HG03565 (cell line): ENCODE data around the gene MTIF3.
"Not testable (repeated sequence)": the region's sequence is repeated elsewhere in the genome, so short reads cannot be mapped to it uniquely, and the experiment has no call there.

Source experiments
- ATAC-seq: cut with Tn5 transposase; IDR thresholded peaks from one replicate; pipeline ENCODE4 v1.9.1; 2021; ENCODE audit warnings: mild to moderate bottlenecking, moderate library complexity; ENCODE audit not compliant: unreplicated experiment

MTIF3 gene

GRCh38 chr13:27421101-27421871 lies 29.1 kb downstream of the MTIF3 start:
- ATAC-seq, result no peak

GRCh38 chr13:27419328-27419727 lies 31.0 kb downstream of the MTIF3 start:
- no peak for ATAC-seq

- no peak for ATAC-seq
Measured at GRCh38 chr13:27415116-27415515, 35.2 kb downstream of the MTIF3 start.

- ATAC-seq, result no peak
Measured at GRCh38 chr13:27411341-27411740, 39.0 kb downstream of the MTIF3 start.

- ATAC-seq, result no peak
Measured at GRCh38 chr13:27409013-27409412, 41.4 kb downstream of the MTIF3 start.

GRCh38 chr13:27408074-27408473 lies 42.3 kb downstream of the MTIF3 start:
- ATAC-seq, result no peak

- no peak for ATAC-seq
Measured at GRCh38 chr13:27406178-27406939, 44.0 kb downstream of the MTIF3 start.

GRCh38 chr13:27405546-27406134 lies 44.7 kb downstream of the MTIF3 start:
- no peak for ATAC-seq

GRCh38 chr13:27404680-27405079 lies 45.7 kb downstream of the MTIF3 start:
- ATAC-seq, result no peak

- no peak for ATAC-seq
Measured at GRCh38 chr13:27403727-27404385, 46.5 kb downstream of the MTIF3 start.

GRCh38 chr13:27403203-27403678 lies 47.1 kb downstream of the MTIF3 start:
- ATAC-seq, result no peak

GRCh38 chr13:27401210-27401609 lies 49.2 kb downstream of the MTIF3 start:
- no peak for ATAC-seq

GRCh38 chr13:27400405-27400804 lies 50.0 kb downstream of the MTIF3 start:
- ATAC-seq, result not testable (repeated sequence)

- no peak for ATAC-seq
Measured at GRCh38 chr13:27398360-27398759, 52.0 kb downstream of the MTIF3 start.

- ATAC-seq, result no peak
Measured at GRCh38 chr13:27396252-27396846, 54.0 kb downstream of the MTIF3 start.

- no peak for ATAC-seq
Measured at GRCh38 chr13:27395007-27395510, 55.3 kb downstream of the MTIF3 start.

GRCh38 chr13:27393101-27393500 lies 57.3 kb downstream of the MTIF3 start:
- ATAC-seq, result no peak

GRCh38 chr13:27391471-27391870 lies 58.9 kb downstream of the MTIF3 start:
- ATAC-seq, result no peak

GRCh38 chr13:27389891-27390290 lies 60.5 kb downstream of the MTIF3 start:
- no peak for ATAC-seq

GRCh38 chr13:27388241-27388640 lies 62.1 kb downstream of the MTIF3 start:
- no peak for ATAC-seq
